Effector memory CD8-positive, alpha-beta T cell (primary cell): ENCODE data around the gene KIF3A.
"Not testable (repeated sequence)": the region's sequence is repeated elsewhere in the genome, so short reads cannot be mapped to it uniquely, and the experiment has no call there.

ENCODE experiments used
- ATAC-seq: fragments of 150-1000 bp; cut with Tn5 transposase; replicated peaks from 2 replicates; pipeline ENCODE4 v1.10.0; 2021; ENCODE audit warnings: mild to moderate bottlenecking, moderate library complexity
- DNase-seq, 3 experiments: peaks; one replicate each; pipeline ENCODE4 v3.0.0; 2021
- H3K27ac Mint-ChIP-seq, 2 donors: one replicate each; pipeline ENCODE4 v1.8.0; 2022; ENCODE audit warnings: mild to moderate bottlenecking in 2 of 2, mixed read lengths in 2 of 2, moderate library complexity in 2 of 2
- H3K27me3 Mint-ChIP-seq, 2 donors: one replicate each; pipeline ENCODE4 v1.8.0; 2022; ENCODE audit warnings: mixed read lengths in 2 of 2
- H3K36me3 Mint-ChIP-seq: one replicate; pipeline ENCODE4 v1.8.0; 2022; ENCODE audit warnings: mild to moderate bottlenecking, moderate library complexity, mixed read lengths; ENCODE audit not compliant: insufficient read depth
- H3K4me1 Mint-ChIP-seq, 2 donors: one replicate each; pipeline ENCODE4 v1.8.0; 2022; ENCODE audit warnings: low read depth in 2 of 2, mixed read lengths in 2 of 2
- H3K4me3 Mint-ChIP-seq, 2 donors: one replicate each; pipeline ENCODE4 v1.8.0; 2022; ENCODE audit warnings: mild to moderate bottlenecking in 2 of 2, mixed read lengths in 2 of 2, moderate library complexity in 2 of 2
- H3K9me3 Mint-ChIP-seq, 2 donors: one replicate each; pipeline ENCODE4 v1.8.0; 2022; ENCODE audit warnings: mixed read lengths in 2 of 2

KIF3A gene

GRCh38 chr5:132704875-132705274 lies 32.5 kb downstream of the KIF3A start:
- peaks cover 40% of the 10 kb centered on the region for H3K36me3 Mint-ChIP-seq
- no peak overlapping the region for H3K4me3 Mint-ChIP-seq
- H3K9me3 Mint-ChIP-seq = no peaks in the 10 kb centered on the region
- H3K4me1 Mint-ChIP-seq = peaks cover 0 to 2% of the 10 kb centered on the region in 2 donors
- no peak for ATAC-seq
- DNase-seq = no peak
- H3K27me3 Mint-ChIP-seq = no peaks in the 10 kb centered on the region
- H3K27ac Mint-ChIP-seq = no peak overlapping the region

GRCh38 chr5:132695956-132696355 lies 41.4 kb downstream of the KIF3A start:
- no peak for DNase-seq
- ATAC-seq = no peak
- H3K4me3 Mint-ChIP-seq = no peak overlapping the region
- no peaks in the 10 kb centered on the region for H3K9me3 Mint-ChIP-seq
- no peak overlapping the region for H3K27ac Mint-ChIP-seq
- H3K36me3 Mint-ChIP-seq = peaks cover 37% of the 10 kb centered on the region
- peaks cover 0 to 7% of the 10 kb centered on the region in 2 donors for H3K4me1 Mint-ChIP-seq
- H3K27me3 Mint-ChIP-seq = no peaks in the 10 kb centered on the region

- Mint-ChIP-seq H3K27me3 (no peaks in the 10 kb centered on the region), H3K4me3 (peak overlapping the region in 1 of 2 donors; percentile 47), H3K9me3 (no peaks in the 10 kb centered on the region), H3K27ac (peak overlapping the region in 1 of 2 donors; percentile 9), H3K36me3 (peaks cover 13% of the 10 kb centered on the region), H3K4me1 (peaks cover 14 to 27% of the 10 kb centered on the region in 2 donors)
- no peak for ATAC-seq
- no peak for DNase-seq
Measured at GRCh38 chr5:132692632-132692967, 44.7 kb downstream of the KIF3A start.

GRCh38 chr5:132691755-132692631 lies 45.4 kb downstream of the KIF3A start:
- not testable (repeated sequence) for H3K9me3 Mint-ChIP-seq, DNase-seq, H3K36me3 Mint-ChIP-seq, H3K27me3 Mint-ChIP-seq
- Mint-ChIP-seq H3K27ac (peak overlapping the region in 1 of 2 donors; percentile 9), H3K4me3 (peak overlapping the region in 1 of 2 donors; percentile 47), H3K4me1 (peaks cover 14 to 27% of the 10 kb centered on the region in 2 donors)
- peak; percentile 65 for ATAC-seq

- no peak for ATAC-seq
- no peaks in the 10 kb centered on the region for H3K9me3 Mint-ChIP-seq
Measured at GRCh38 chr5:132690156-132690555, 47.2 kb downstream of the KIF3A start.

GRCh38 chr5:132689513-132689912 lies 47.8 kb downstream of the KIF3A start:
- no peaks in the 10 kb centered on the region for H3K27me3 Mint-ChIP-seq
- no peak for DNase-seq
- H3K4me3 Mint-ChIP-seq = no peak overlapping the region
- H3K36me3 Mint-ChIP-seq = no peaks in the 10 kb centered on the region
- H3K9me3 Mint-ChIP-seq = no peaks in the 10 kb centered on the region
- H3K27ac Mint-ChIP-seq = no peak overlapping the region
- peaks cover 19 to 33% of the 10 kb centered on the region in 2 donors for H3K4me1 Mint-ChIP-seq
- no peak for ATAC-seq

More at GRCh38 chr5:132690156-132690555, 47.2 kb downstream of the KIF3A start:
- Mint-ChIP-seq H3K27me3 (no peaks in the 10 kb centered on the region), H3K36me3 (peaks cover 2% of the 10 kb centered on the region), H3K4me1 (peaks cover 16 to 29% of the 10 kb centered on the region in 2 donors), H3K4me3 (no peak overlapping the region), H3K27ac (no peak overlapping the region)
- DNase-seq = no peak

GRCh38 chr5:132688536-132689339 lies 48.6 kb downstream of the KIF3A start:
- H3K27ac Mint-ChIP-seq = peak overlapping the region in 1 of 2 donors; percentile 42
- no peaks in the 10 kb centered on the region for H3K9me3 Mint-ChIP-seq
- H3K4me3 Mint-ChIP-seq = no peak overlapping the region
- no peak for DNase-seq
- no peaks in the 10 kb centered on the region for H3K36me3 Mint-ChIP-seq
- H3K27me3 Mint-ChIP-seq = no peaks in the 10 kb centered on the region
- peaks cover 19 to 33% of the 10 kb centered on the region in 2 donors for H3K4me1 Mint-ChIP-seq
- peak; percentile 23 for ATAC-seq

GRCh38 chr5:132687995-132688394 lies 49.4 kb downstream of the KIF3A start:
- peak overlapping the region in 1 of 2 donors; percentile 42 for H3K27ac Mint-ChIP-seq
- H3K27me3 Mint-ChIP-seq = no peaks in the 10 kb centered on the region
- peaks cover 19 to 33% of the 10 kb centered on the region in 2 donors for H3K4me1 Mint-ChIP-seq
- H3K36me3 Mint-ChIP-seq = no peaks in the 10 kb centered on the region
- ATAC-seq = peak; percentile 86
- DNase-seq = peak in 1 of 3 experiments; percentile 12
- no peaks in the 10 kb centered on the region for H3K9me3 Mint-ChIP-seq
- H3K4me3 Mint-ChIP-seq = no peak overlapping the region

- ATAC-seq = no peak
- Mint-ChIP-seq H3K4me3 (no peak overlapping the region), H3K4me1 (peaks cover 19 to 27% of the 10 kb centered on the region in 2 donors), H3K27ac (no peak overlapping the region), H3K9me3 (no peaks in the 10 kb centered on the region), H3K27me3 (no peaks in the 10 kb centered on the region), H3K36me3 (no peaks in the 10 kb centered on the region)
- no peak for DNase-seq
Measured at GRCh38 chr5:132686193-132686592, 51.2 kb downstream of the KIF3A start.

GRCh38 chr5:132684922-132685720 lies 52.2 kb downstream of the KIF3A start:
- Mint-ChIP-seq H3K4me3 (no peak overlapping the region), H3K4me1 (peaks cover 19 to 27% of the 10 kb centered on the region in 2 donors), H3K36me3 (no peaks in the 10 kb centered on the region), H3K9me3 (no peaks in the 10 kb centered on the region), H3K27ac (peak overlapping the region in 1 of 2 donors; percentile 6), H3K27me3 (no peaks in the 10 kb centered on the region)
- DNase-seq = no peak
- no peak for ATAC-seq

GRCh38 chr5:132684491-132684890 lies 52.9 kb downstream of the KIF3A start:
- no peak for ATAC-seq
- no peak for DNase-seq
- Mint-ChIP-seq H3K9me3 (no peaks in the 10 kb centered on the region), H3K4me1 (peaks cover 19 to 25% of the 10 kb centered on the region in 2 donors), H3K27me3 (no peaks in the 10 kb centered on the region), H3K4me3 (no peak overlapping the region), H3K36me3 (no peaks in the 10 kb centered on the region), H3K27ac (peak overlapping the region in 1 of 2 donors; percentile 6)

- ATAC-seq (no peak), DNase-seq (no peak)
- Mint-ChIP-seq H3K27ac (no peak overlapping the region), H3K4me1 (peaks cover 4 to 8% of the 10 kb centered on the region in 2 donors), H3K9me3 (no peaks in the 10 kb centered on the region), H3K36me3 (no peaks in the 10 kb centered on the region), H3K27me3 (no peaks in the 10 kb centered on the region), H3K4me3 (no peak overlapping the region)
Measured at GRCh38 chr5:132681983-132682382, 55.4 kb downstream of the KIF3A start.

GRCh38 chr5:132681476-132681831 lies 55.9 kb downstream of the KIF3A start:
- DNase-seq (no peak), ATAC-seq (no peak)
- Mint-ChIP-seq H3K27ac (no peak overlapping the region), H3K4me3 (no peak overlapping the region), H3K9me3 (no peaks in the 10 kb centered on the region), H3K27me3 (no peaks in the 10 kb centered on the region), H3K36me3 (no peaks in the 10 kb centered on the region), H3K4me1 (peaks cover 6 to 14% of the 10 kb centered on the region in 2 donors)
